ENCODE measurements around the gene IER3IP1.
A peak's percentile ranks its signal among the peaks of the same experiment; 100 is the strongest.
"Not testable (repeated sequence)": the region's sequence is repeated elsewhere in the genome, so short reads cannot be mapped to it uniquely, and the experiment has no call there.

The IER3IP1 gene

DNA sequence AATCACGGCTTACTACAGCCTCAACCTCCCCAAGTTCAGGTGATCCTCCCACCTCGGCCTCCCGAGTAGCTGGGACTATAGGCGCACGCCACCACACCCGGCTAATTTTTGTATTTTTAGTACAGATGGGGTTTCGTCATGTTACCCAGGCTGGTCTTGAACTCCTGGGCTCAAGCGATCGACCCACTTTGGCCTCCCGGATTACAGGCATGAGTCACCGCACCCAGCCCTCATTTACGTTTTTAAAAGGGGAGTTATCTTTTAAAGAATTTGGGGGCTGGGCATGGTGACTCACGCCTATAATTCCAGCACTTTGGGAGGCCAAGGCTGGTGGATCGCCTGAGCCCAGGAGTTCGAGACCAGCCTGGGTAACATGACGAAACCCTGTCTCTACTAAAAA, 17.8 kb downstream of the IER3IP1 start:
- not testable (repeated sequence) for DNase-seq (ENCODE audit: low spot score)

DNA sequence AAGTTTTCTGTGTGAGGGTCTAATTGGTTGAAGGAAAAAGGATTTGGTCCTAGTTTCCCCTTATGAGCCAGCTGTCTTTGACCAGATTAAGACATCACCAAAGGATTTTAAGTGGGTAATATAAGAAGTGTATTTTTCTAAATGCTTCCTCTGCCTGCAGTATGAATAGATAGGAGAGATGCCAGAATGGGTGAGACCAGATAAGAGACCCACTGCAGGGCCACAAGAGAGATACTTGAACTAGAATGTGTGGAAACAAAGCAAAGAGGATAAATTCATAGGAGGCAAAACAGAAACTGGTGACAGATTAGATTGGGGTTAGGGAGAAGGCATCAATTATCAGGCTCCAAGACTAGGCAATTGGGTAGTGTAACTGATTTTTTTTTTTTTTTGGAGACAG, 24.7 kb downstream of the IER3IP1 start:
- DNase-seq (ENCODE audit: low spot score), result no peak

DNA sequence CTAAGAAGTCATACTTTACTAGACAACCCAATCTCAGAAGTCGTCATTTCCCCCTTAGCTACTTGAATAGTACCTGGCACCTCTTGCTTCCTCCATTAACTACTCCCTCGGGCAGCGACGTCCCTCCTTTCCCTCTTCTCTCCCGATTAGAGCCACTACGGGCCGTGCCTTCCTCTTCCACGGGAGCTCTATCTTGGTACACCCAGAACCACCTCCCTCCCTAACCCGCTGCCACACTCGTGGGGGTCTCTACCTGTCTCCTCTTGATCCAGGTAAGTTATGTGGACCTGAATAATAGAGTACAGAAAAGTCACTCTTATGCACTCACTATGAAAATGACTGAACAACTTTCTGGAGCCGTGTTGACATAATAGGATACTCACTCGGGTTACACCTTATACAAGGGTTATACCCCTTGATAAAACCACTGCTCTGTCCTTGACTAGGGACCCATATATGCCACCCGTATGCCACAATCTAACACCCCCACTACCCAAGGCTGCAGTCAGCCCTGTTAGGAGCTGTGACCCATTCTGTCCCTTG, 25.3 kb downstream of the IER3IP1 start:
- DNase-seq (ENCODE audit: low spot score), result no peak

DNA sequence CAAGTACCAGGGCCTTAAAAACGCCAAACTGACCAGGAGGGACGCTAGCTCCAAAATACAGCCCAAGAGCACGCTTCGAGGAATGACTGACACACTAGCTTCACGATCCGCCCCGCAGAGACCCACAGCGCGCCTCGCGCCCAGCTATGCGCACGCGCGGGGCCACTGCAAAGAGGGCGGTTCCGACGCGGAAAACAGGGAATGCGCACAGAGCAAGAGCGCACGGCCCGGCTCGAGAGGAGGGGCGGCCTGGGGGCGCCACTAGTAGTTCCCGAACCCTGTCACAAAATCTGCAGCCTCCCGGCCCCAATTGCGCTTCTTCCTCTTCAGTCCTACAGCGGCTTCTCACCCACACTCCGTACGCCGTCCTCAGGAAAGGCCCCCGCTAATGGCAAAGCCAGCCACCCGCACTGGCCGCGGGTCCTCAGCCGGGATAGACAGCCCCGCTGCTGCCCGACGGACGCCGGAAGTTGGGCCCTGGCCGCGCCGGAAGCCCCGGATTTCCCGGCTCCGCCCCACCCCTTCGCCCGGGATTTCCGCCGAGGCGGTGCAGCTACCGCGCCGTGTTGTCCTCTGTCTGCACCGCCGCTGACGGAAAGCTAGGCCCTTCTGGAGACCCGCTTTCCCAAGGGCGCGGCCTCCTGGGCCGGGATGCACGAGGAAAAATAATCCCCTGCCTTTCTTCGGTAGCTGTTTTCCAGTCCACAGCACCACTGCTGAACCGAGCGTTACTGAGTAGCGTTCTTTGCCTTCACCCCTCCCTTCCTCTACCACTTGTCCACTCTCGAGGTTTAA, 25.9 kb downstream of the IER3IP1 start, which contains the start of gene HDHD2:
TSS of gene HDHD2 (minus strand) at position 472 of the 795 bp plus-strand sequence. CDS start 14,061 bp downstream, outside the sequence.
- peak; percentile 93 for DNase-seq (ENCODE audit: low spot score)

DNA sequence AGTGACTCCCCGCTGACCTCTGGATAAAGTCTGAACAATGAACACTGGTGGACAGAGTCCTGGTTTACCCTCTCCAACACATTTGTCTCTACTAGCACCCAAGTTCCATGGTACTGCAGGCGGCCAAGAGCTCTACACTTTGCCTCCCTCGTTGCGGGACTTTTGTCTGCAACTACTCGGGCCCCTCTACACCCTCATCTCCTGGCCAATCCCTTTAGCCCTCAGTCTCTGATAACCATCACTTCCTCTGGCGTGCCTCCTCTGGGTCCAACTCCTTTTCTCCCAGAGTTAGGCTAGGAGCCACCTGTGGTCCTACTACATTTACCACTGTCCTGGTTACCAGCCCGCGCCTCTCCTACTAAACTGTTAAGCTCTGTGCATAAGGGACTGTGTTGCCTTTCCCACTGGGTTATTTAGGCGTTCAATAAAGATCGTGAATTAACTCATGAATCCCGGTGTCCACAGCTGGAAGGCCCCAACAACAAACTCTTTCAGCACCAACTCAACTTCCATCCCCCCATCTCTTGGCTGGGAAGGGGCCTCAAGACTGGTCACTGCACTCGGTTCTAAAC, 26.6 kb downstream of the IER3IP1 start:
- no peak for DNase-seq (ENCODE audit: low spot score)

DNA sequence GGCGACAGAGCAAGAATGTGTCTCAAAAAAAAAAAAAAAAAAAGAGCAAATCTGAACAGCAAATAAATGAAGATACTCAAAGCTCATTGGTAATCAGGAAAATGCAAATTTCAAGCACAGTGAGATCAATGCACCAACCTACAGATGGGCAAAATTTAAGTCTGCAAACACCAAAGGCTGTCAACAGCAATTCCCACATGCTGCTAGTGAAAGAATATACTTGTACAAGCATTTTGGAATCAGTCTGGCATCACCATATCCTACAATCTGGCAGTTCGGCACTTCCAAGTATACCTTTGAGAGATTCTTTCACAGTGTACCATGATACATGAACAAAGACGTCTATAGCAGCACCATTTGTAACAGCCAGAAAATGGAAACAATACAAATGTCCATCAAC, 30.0 kb downstream of the IER3IP1 start:
- DNase-seq (ENCODE audit: low spot score), result no peak

DNA sequence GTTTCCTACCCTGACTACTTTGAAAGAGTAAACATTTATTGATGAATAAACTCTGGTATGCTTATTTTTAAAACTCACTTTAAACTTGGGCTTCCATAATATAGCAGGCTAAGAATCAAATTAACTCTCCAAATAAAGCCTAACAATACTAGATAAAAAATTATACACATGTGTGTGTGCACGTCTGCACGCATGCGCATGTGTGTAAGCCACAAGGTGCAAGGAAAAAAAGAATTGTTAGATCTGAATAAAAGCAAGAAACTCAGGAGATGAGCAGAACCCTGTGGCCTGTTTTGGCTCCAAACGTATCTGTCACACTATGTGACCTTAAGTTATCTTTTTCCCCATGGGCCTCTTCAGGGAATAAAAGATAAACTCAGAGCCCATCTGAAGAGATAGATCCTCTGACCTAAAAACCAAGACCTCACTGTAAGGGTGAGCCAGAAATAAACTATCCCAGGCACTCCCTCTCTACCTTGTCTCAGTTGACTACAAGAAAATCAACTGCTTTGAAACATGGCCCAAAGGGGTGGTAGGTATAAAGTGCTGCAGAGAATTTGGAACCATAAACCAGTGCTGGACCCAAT, 32.2 kb downstream of the IER3IP1 start:
- DNase-seq (ENCODE audit: low spot score), result no peak

DNA sequence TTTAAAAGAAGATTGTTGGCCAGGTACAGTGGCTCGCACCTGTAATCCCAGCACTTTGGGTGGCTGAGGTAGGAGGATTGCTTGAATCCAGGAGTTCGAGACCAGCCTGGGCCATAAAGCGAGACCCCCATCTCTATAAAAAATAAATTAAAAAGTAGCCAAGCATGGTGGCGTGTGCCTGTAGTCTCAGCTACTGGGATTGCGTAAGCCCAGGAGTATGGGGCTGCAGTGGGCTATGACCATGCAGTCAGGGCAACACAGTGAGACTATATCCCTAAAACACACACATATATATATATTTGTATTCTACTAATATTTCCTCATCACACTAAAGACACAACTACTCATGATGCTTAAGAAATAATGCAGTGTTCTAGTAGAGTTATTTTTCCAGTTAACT, 33.0 kb downstream of the IER3IP1 start:
- DNase-seq (ENCODE audit: low spot score), result no peak

DNA sequence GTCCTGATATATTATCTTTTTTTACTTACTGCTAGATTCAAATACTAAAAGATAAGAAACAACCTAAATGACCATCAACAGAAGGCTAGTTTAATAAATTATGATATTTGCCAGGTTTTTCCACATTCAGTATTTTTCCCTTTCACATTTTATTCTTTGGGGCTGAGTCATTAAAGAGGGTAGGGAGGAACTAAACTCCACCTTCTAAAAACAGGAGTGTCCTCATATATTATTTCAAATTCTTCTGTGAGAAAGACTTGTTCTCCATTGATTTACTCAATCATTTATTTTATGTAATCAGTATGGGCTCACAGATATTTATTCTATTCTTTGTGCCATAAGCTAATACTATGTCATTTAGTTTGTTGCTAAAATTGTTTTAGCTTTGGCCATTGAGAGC, 34.9 kb downstream of the IER3IP1 start:
- DNase-seq (ENCODE audit: low spot score), result no peak

DNA sequence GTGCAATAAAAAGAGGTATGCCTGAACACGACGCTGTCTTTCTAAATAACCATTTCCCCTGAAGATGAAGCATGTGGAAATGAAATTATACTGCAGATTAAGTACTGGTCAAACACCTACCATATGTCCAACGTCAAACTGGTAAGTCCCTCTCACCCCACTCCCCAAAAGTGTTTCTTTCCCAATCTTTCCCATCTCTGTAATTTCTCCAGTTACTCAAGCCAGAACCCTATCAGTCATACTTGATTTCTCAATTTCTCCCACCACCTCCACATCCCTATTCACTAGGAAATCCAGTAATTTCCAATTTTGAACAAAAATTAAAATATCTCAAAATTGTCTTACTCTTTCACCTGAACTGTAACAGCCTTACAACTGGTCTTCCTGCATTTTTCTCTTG, 55.0 kb downstream of the IER3IP1 start:
- no peak for DNase-seq (ENCODE audit: low spot score)

DNA sequence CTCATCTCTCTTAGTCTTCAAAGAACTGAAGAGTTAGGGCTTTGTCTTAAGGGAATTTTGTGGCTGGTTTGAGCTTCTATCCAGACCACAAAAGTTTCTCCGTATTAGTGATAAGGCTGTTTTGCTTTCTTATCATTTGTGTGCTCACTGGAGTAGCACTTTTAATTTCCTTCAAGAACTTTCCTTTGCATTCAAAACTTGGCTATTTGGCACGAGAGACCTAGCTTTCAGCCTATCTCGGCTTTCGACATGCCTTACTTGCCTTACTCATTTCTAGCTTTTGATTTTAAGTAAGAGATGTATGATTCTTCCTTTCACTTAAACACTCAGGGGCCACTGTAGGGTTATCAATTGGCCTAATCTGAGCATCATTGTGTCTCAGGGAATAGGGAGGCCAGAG, 55.7 kb downstream of the IER3IP1 start:
- no peak for DNase-seq (ENCODE audit: low spot score)

DNA sequence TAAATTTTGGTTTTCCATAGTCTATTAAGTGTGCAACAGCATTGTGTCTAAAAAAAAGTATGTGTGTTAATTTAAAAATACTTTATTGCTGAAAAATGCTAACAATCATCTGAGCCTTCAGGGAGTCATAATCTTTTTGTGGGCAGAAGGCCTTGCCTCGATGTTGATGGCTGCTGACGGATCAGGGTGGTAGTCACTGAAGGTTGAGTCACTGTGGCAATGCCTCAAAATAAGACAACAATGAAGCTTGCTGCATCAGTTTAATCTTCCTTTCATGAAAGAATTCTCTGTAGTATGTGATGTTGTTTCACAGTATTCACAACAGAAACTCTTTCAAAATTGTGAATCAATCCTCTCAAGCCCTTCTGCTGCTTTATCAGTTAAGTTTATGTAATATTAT, 57.2 kb downstream of the IER3IP1 start:
- no peak for DNase-seq (ENCODE audit: low spot score)

DNA sequence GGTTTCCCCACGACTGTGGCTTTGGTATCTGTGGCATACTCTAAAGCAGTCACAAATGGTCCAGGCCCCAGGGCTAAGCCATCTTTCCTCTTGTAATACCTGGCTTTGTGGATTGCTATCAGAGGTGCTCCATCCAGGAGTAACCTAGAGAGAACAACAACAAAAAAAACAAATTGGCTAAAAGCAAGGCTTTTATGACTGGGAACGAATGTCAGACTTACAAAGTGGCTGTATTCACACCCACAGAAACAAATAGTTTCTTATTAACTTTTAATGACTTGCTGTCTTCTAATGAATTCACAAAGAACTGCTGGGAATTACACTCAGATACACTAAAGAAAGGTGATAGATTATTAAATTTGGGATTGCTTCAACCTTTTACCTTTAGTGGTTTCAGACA, 61.0 kb downstream of the IER3IP1 start:
- DNase-seq (ENCODE audit: low spot score), result no peak

DNA sequence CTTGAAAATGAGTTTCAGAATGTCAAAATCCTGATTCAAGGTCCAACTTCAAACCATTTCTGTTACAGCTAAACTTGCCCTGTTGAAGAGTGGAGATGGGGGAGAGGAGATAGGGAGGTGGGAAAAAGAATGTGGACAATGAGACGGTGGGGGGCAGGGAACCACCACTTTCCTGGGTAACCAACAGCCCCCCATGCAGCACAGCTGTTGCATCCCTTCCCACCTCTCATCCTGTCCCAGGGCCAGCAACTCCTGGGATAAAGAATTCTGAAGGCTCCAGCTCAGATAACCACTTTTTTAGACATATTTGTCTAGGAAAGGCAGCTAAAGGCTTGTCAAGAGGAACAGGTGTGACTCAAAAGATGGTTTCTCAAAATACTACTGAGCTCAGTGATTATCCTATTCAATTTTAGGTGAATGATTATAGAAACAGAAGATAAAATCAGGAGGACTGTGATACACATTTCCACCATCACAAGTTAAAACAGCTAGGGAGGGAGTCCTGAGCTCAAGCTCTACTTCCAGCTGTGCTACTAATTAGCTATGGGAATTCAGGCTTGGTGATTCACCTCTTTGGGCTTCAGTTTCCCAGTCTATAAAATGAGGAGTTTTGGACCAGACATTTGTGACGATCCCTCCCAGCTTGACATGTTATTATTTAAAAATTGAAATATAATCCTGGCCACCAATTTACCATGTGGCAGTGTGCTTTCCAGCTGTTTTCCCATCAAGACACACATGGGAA, 62.2 kb downstream of the IER3IP1 start:
- DNase-seq (ENCODE audit: low spot score), result no peak

DNA sequence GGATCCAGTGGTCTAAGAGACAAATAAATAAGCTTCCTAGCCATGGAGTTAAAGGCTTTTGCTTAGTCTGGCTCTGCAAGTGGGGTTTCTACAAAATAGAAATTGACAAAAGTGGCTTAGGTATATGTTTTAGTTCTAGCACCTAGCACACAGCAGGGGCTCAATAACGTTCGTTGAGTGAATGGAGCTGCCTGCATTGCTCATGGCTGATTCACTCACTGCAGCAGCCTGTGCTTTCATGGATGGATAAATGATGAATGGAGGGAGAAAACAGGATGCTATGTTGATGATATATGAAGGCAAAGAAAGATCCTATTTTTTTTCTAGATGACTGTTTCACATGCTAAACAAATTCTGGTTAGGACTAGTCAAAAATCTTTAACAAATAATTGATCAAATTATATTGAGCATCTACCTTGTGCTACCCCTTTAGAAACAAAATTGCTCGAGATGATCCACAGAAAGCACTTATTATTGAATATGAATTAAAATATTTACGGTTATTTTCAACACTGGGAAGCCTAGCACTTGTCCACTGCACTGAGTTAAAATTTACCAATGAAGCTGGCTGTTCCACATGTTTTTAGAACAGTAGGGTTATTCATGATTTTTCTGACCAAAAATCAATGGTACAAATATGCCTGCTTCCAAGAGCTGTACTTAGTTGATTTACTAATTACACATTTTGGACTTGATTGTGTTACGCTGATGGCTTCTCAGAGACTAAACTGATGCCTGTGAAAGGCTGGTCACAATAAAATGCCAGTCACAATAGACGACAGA, 65.5 kb downstream of the IER3IP1 start:
- no peak for DNase-seq (ENCODE audit: low spot score)

DNA sequence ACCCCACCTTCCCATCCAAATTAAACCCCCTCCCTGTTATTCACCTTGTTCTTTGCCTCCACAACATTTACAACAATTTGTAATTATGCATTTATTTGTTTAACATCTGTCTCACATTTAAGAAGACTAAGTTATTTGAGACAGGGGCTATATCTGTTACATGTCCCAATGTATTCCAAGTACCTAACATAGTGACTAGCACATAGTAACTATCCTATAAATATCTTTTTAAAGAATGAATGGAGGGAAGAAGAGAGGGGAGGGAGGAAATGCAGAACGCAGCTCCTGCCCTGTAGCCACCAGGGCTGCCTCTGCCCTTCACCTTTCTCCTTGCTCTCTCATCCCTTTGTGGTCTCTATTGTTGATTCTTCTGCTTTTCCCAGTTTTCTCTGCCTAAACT, 66.4 kb downstream of the IER3IP1 start:
- no peak for DNase-seq (ENCODE audit: low spot score)

DNA sequence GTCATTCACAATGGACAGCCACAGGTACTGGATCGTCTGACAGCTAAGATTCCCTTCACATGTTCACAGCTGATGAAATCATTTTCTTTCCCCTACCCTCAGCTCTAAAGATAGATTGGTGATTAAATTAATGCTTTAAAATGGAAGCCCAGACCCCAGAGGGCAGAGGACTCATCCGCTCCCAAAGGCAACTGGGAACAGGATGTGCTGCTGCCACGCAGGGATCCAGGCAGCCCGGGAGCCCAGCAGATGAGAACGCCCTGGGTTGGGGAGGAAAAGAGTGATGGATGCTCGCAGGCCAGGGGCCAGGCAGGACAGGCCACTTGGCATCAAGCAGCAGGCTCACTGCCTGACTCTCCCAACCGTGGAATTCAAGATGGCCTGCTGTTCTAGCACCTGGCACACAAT, 67.2 kb downstream of the IER3IP1 start:
- DNase-seq (ENCODE audit: low spot score), result no peak

DNA sequence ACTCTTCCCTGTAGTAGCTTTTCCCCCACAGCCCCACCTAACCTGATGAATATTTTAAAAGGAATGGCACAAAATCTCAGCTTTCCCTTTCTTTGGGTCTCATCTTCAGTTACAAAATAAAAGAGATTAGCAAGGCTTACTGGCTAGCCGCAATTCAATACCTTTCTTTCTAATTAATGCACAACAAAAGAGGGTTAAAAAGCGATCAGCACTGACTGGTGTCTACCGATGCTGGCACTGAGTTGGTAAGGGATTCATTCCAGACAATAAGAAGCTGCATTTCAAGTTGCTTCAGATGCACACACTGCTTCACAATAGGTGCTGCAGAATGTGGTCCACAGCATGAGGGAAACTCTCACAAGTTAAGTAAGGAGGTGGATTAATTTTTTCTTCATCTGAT, 67.8 kb downstream of the IER3IP1 start:
- DNase-seq (ENCODE audit: low spot score), result no peak

All from ecto neural progenitor cell (in vitro differentiated cells).